Stimulated activated CD4-positive, alpha-beta T cell treated with anti-CD3 and anti-CD28 coated beads, Interleukin-1b, Interleukin-23, amount 100 ng/mL, for 24 hours (primary cell): ENCODE results near the gene NET1.

Experiments used
- DNase-seq, 4 experiments: peaks; one replicate each; pipeline ENCODE4 v3.0.0-alpha.2; 2020; ENCODE audit warnings: low read depth in 4 of 4, low spot score in 1 of 4

The NET1 gene

DNA sequence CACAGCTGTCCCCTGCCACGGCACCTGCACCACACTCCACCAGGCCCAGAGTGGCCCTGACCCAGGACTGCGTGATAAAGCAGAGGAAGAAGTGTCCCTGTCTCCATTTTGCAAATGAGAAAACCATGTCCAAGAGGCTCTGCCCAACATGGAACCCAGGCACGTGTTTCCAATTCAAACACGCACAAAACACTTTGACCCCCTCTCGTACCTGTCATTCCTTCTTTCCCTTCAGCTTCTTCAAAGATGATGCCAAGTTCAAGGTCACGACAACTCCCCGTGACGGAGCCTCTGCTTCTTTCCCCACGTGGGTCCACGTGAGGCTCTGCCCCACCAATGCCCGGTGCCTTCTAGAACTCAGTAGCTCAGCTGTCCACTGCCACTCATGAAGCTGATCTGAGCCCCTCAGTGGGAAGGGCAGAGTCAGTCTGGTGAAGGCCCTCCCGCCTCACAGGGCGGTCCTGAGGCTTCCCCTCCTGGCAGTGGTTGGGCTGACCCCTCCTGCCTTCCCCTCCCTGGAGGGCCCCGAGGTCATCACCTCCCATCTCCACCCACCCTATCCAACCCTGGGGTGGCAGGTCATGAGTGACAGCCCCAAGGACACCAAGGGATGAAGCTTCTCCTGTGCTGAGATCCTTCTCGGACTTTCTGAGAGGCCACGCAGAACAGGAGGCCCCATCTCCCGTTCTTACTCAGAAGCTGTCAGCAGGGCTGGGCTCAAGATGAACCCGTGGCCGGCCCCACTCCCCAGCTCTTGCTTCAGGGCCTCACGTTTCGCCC, 68.0 kb downstream of the NET1 start:
- DNase-seq, result no peak

GRCh38 chr10:5481121-5481520, 68.8 kb downstream of the NET1 start:
- no peak for DNase-seq

GRCh38 chr10:5482016-5482415, 69.7 kb downstream of the NET1 start:
- DNase-seq, result no peak

DNA sequence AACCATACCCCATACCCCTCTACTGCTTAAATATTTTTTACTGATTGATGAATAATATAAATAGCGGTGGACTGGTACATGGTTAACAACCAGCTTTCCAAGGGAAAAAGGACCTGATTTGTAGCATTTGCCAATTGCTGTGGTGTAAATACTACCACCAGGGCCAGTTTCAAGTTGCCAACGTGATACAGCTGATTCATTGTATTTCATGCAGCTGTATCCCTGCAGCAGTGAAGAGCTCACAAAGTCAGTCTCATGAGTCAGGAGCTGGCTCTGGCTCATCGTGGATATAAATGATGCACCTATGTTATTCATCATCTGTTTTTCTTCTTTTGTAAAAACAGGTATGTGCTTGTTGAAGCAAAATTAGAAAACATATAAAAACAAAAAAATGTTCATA, 71.8 kb downstream of the NET1 start:
- no peak for DNase-seq

- DNase-seq, result no peak
Measured at GRCh38 chr10:5485290-5485689, 72.9 kb downstream of the NET1 start.

DNA sequence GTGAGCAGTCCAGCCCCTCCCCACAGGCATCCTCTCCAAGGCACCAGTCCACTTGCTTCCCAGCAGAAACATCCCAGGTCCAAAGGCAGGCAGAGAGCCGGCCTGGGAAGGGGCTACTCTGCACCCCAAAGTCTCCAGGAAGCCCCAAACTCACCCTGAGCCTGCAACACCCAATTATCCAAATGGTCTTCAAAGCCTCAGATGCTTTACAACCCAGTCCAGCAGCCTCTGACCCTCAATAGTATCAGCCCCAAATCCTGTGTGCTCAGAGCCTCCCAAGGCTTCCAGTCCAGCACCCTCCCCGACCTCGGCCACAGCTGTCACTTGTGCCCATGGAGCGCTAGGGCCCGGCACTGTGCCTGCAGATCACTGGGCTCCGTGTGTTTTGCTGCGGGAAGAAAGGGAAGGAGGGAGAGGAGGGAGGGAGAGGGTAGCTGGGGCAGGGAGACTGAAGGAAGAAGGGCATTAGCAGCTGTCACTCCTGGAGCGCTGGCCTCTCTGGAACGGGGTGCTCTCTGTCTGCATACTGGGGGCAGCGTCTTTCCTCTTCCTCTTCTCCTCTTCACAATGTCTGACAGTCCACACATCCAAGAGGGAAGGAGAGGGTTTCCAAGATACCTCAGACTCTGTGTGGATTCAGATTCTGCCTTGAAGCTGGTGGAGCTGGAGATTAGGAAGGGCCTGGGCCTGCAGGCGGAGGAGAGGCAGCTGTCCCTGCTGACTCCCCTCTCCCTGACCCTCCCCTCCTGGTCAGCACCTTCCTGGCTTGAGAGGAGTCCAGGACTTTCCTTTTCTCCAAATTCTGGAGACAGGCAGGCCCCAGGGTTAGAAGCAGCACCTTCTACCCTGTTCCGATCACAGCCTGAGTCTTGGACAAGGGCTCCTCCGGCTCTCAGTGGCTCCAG, 73.8 kb downstream of the NET1 start:
- no peak for DNase-seq

DNA sequence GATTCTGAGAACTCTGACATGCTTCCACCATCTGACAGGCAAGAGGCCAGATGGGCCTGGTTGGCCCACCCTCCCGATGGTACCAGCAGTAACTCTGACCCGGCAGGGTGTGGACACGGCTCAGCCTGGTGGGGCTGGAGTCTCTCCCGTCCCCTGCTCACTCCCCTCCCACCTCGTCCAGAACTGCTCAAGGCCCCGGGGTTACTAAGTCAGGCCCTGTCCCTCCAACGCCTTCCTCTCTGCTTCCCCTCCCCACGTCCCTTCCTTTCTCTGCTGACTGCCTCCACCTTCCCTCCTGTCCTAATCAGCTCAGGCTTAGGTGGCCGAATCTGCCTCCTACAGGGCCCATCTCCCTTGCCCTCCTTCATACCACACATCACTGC, 74.5 kb downstream of the NET1 start:
- DNase-seq, result no peak

- no peak for DNase-seq
Measured at GRCh38 chr10:5488272-5489161, 76.2 kb downstream of the NET1 start.

DNA sequence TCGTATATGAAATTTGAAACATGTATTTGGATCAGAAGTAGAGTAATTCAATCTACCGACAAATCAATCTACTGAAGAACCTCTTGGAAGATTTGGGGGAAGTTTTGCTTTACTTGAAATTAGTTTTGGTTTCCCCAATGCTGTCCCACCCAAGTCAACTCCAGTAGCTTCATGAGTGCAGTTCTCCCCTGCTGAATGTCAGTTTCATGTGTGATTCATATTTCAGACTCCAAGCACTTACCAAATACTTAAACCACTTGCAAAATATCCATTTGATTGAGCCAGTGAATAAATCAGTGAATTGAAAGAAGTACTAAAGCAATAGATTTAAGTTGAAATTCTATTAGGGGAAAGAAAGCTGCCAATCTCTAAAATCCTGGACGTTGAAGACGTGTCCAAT, 77.7 kb downstream of the NET1 start:
- no peak for DNase-seq

- DNase-seq, result no peak
Measured at GRCh38 chr10:5490698-5491464, 78.5 kb downstream of the NET1 start.

GRCh38 chr10:5491477-5491876, 79.1 kb downstream of the NET1 start:
- DNase-seq, result no peak

DNA sequence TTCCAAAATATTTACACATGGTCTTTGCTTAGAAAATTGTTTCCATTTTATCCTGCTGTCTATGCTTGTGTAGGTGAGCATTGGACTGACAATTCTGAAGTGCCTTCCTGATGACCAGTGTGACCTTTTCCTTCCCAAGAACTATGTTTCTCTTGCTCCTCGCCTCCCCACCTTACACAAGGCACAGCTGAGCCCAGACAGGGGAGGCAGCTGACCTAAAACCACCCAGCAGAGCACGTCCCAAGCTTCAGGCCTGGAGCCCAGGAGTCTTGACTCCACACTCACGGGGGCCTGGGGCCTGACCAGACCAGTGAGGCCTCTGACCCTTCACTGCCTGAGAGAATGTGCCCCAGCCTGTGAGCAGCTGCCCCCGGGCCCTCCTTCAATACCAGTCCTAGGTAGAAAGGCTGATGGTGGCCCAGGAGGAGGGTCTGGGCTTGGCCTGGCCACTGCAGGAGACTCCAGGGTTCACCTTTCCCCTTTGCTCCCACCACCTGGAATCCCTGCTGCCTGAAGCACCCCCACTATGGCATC, 80.0 kb downstream of the NET1 start:
- DNase-seq, result no peak

DNA sequence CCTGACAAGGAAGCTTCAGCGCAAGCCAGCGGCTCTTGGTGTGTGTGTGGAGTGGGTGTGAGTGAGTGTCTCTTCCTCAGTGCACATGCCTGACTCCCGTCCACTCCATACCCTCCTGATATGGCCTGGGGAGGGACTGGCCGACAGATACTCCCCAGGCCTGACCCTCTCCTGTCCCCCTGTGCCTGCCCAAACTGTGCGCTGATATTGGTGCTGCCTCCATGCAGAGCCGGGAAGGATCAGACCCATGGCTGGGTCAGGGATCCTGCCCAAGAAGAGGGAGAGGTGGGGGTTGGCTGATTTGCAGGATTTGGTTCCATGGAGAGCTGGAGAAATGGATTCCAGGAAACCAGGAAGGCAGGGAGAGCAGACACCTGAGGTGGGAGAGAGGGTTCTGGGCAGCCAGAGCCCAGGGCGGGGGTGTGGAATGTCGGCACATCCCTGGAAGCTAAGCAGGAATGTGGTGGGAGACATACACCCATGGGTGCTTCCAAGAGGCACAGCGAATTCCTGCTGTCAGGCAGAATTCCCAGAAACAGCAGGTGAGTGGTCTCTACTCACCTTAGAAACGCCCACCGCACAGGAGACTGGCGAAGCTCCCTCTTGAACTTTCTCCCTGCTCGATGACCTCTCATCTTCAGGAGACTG, 80.7 kb downstream of the NET1 start:
- DNase-seq, result no peak

DNA sequence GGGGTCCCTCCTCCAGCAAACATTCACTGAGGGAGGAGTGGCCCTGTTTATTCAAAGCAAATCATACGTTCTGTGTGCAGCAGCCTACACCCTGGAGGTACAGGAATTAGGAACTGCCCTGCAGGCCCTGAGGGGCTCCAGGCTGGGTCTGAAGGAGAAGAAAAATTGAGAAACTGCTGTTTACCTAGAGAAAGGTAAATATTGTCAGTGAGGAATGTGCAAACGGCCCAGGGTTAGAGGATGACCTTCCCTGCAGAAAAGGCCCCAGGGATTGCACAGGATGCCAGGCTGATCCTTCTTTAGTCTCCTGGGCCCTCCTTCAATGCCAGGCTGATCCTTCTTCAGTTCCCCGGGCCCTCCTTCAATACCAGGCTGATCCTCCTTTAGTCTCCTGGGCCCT, 81.3 kb downstream of the NET1 start:
- DNase-seq, result no peak

GRCh38 chr10:5494611-5495010, 82.3 kb downstream of the NET1 start:
- no peak for DNase-seq

DNA sequence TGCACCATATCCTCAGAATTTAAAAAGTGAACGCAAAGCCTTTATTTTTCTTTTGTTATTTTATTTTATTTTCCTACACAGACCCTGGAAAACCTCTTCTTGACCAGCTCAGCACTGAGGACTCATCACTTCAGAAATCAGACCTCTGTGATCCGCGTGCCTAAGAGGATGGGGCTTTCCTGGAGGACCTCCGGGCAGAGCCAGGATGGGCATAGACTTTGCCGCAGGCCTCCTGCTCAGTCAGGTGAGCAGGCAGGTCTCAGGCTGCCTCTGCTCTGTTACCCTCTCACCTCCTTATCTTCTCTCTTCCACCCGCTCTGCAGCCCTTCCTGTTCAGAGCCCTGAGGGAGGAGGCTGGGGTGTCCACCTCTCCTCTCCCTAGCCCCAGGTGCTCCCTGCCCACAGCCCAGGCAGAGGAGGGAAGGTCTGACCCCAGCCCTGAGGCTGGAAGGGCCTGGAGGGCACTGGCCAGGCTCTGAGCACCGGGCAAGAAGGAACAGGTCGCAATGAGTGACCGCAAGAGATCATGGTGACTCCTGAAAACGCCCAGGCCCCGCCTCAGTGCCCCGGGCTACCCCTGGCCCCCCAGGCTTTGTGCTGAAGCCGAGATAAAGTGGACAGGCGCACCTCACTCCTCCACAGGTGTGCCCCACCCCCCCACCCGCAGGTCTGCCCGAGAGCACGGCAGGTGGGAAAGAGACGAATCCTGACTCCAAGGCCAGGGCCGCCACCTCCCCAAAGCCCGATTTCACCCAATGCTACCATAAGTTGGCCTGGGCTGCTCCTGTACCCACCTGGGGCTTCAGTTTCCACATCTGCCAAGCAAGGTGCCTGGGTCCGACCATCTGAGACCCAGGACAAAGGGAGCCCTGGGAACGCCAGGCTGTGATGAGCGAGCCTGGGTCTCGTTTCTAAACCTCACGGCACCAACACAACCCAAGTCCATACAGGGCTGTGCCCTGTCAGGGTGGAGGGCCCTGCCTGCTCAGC, 84.2 kb downstream of the NET1 start:
- DNase-seq, result no peak

- DNase-seq, result no peak
Measured at GRCh38 chr10:5497289-5497688, 84.9 kb downstream of the NET1 start.

DNA sequence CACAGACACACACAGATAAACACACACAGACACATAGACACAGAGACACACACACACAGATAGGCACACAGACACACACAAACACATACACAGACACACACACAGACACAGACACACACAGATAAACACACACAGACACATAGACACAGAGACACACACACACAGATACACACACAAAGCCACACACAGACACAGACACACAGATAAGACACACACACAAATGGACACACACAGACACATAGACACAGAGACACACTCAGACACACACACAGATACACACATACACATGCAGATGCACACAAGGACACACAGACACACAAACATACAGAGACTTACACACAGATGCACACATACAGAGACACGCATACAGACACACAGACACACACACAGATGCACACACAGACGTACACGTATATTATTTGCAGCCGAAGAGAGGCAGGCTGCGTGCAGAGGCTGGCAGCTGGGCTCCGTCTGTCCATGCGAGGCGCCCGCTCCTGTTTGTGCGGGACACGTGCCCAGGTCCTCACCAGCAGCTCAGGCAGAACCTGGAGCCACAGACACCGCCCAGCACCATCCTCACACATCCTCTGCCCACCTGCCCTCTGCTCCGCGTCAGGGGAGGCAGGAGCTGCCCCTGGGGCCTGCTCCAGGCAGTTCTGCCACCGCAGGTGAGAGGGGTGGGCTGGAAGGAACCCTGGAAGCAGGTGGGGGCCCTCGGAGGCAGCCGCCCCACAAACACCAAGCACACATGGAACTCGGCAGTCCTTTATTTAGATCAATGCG, 85.8 kb downstream of the NET1 start:
- no peak for DNase-seq
